Astrocyte (in vitro differentiated cells and primary cell): ENCODE results near the gene SLC18A3.

Source experiments
- CTCF ChIP-seq: IDR thresholded peaks from 2 replicates; pipeline ENCODE4 v1.5.1; 2011; ENCODE audit warnings: low read depth, mild to moderate bottlenecking, inconsistent platforms, low read length, moderate library complexity; ENCODE audit not compliant: insufficient read depth
- EZH2 ChIP-seq: IDR thresholded peaks from 2 replicates; pipeline ENCODE4 v1.6.1; 2012; ENCODE audit warnings: mild to moderate bottlenecking, low read length, inconsistent platforms; ENCODE audit not compliant: insufficient read depth

- TF ChIP-seq CTCF = no peak
- TF ChIP-seq EZH2 = no peak
Measured at GRCh38 chr10:49572594-49573114, 37.5 kb upstream of the SLC18A3 start.
